Choroid plexus epithelial cell (primary cell): ENCODE data around the gene KIF6.
A peak's percentile ranks its signal among the peaks of the same experiment; 100 is the strongest.

Experiments used
- DNase-seq: peaks from one replicate; pipeline ENCODE4 v3.0.0-alpha.2; 2010; ENCODE audit warnings: low read depth
- H3K4me3 ChIP-seq: 2 replicates; pipeline ENCODE4 v1.5.1; 2011; ENCODE audit warnings: low read depth, mild to moderate bottlenecking, control low read depth, low read length, moderate library complexity
- CTCF ChIP-seq: conservative IDR thresholded peaks from 2 replicates; pipeline ENCODE4 v1.5.1; 2011; ENCODE audit warnings: low read depth, mild to moderate bottlenecking, control low read depth, inconsistent platforms, low read length, moderate library complexity

The KIF6 gene

GRCh38 chr6:39649996-39650395 is 75.2 kb downstream of the KIF6 start:
- no peak for DNase-seq
- H3K4me3 ChIP-seq: no peak overlapping the region
- TF ChIP-seq CTCF: no peak

DNA sequence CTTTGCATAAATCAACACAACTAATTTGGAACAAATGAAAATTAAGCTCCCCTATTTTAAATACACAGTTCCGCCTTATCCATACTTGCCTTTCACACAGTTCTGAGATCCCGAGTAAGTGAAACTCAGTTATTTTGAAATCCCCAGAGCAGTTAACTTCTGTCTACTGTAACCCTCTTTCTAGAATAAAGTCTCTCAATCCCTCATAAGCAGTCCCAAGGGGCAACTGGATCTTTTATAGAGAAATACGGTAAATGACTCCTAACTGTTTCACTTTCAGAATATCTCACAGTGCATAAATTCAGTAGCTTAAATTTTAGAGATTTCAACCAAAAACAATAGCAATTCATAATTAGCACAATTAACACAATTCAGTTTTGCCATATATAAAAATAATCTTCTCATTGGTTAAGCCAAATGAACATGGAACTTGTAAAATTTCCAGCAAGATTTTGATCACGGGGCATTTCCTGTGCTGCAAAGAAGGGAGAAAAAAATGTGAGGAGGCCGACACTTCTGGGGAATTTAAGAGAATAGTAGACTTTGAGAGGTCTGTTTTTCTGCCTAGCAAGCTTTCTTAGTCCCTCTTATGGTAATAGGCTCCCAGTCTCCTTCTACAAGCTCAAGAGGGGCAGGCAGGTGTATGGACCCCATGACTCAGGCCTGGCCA is 78.3 kb downstream of the KIF6 start:
- TF ChIP-seq CTCF: no peak
- no peak overlapping the region for H3K4me3 ChIP-seq
- DNase-seq: peak; percentile 3

GRCh38 chr6:39642270-39642669 is 82.9 kb downstream of the KIF6 start:
- TF ChIP-seq CTCF: peak; percentile 8
- DNase-seq: peak; percentile 8
- H3K4me3 ChIP-seq: no peak overlapping the region

GRCh38 chr6:39638126-39638822 is 86.9 kb downstream of the KIF6 start:
- no peak for DNase-seq
- TF ChIP-seq CTCF: no peak
- H3K4me3 ChIP-seq: no peak overlapping the region

GRCh38 chr6:39634646-39635341 is 90.4 kb downstream of the KIF6 start:
- DNase-seq: no peak
- no peak overlapping the region for H3K4me3 ChIP-seq
- no peak for TF ChIP-seq CTCF

- no peak overlapping the region for H3K4me3 ChIP-seq
- TF ChIP-seq CTCF: no peak
- DNase-seq: no peak
Observed at GRCh38 chr6:39625209-39625608, 100.0 kb downstream of the KIF6 start.
